Measurements from ENCODE around the gene TFCP2. TPM values are rescaled to one million over a fixed set of nuclear protein-coding genes. Genes with fewer than 3 reads are reported as not detected.

Gene TFCP2
- total RNA-seq, 4 donors from 2014 or later: 15.0 to 24.2 (median 18.8) TPM

DNA sequence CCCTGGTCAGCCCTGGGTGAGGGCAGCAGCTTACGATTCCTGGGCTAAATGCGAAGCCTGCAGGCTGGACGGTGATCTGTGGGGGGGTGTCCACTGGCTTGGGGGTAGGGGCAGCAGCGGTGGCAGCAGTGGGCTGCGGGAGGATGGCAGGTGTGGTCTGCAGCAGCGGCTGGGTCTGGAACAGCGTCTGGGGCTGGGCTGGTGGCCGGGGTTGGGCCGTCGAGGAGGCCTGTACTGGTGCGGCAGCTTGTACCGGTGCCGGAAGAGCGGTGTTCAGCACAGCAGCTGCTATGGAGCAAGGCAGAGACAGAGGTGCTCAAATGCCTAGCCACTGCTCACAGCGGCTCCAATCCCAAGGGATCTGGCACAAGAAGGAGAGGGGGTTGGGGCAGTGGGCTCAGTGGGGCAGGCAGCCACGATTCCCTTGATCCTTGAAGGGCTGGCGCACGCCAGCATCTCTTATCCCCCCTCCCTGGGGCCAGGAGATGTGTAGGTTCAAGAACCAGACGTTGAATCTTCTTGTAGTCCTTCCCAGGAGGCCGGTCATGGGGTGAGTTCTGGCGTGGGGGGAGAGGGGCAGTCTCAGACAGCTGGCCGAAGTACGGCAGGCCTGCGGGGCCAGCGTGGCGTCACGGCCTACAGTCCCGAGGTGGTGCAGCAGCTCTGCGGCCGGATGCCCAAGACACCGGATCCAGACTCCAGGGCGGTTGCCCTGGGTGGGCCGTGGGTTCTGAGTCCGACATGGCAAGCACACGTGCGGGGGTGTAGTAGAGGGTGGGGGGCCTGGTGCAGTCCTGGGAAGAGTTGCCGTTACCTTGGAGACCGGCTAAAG lies 25.0 kb upstream of the TFCP2 start:
- H3K27me3 ChIP-seq: no peaks in the 10 kb centered on the region
- H3K4me1 ChIP-seq: no peaks in the 10 kb centered on the region
- DNase-seq (ENCODE audit: low spot score in 2 of 2): no peak
- no peaks in the 10 kb centered on the region for H3K9me3 ChIP-seq
- WGBS: 96% methylated on average over 23 of the region's 38 CpGs
- H3K4me3 ChIP-seq: no peak overlapping the region
- no peak overlapping the region for H3K27ac ChIP-seq
- peaks cover 29% of the 10 kb centered on the region for H3K36me3 ChIP-seq
- no peak for TF ChIP-seq EP300 (IDR thresholded peaks at IDR 0.05)
- TF ChIP-seq CTCF (IDR thresholded peaks at IDR 0.05): no peak
- no peak for TF ChIP-seq POLR2A (IDR thresholded peaks at IDR 0.05)

DNA sequence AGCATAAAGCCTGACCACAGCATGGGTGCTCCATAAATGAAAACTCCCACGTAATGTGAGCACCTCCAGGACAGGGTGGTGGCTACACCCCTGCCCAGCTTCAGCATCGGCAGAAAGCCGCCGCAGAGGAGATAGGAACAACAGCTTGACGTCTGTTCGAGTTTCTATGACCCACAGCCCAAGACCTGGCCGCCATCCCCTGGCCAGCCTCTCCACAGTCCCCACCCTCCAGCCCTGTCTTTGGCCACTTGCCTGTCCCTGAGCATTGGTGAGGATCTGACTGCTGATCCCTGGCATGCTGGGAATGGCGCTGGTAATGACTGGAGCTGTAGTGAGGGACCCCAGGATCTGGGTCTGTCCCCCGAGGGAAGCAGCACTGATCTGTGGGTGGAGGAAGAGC lies 23.6 kb upstream of the TFCP2 start:
- no peaks in the 10 kb centered on the region for H3K27me3 ChIP-seq
- TF ChIP-seq POLR2A (IDR thresholded peaks at IDR 0.05) (no peak), EP300 (IDR thresholded peaks at IDR 0.05) (no peak), POLR2AphosphoS5 (IDR thresholded peaks at IDR 0.05) (no peak), CTCF (IDR thresholded peaks at IDR 0.05) (no peak)
- H3K27ac ChIP-seq: no peak overlapping the region
- H3K36me3 ChIP-seq: peaks cover 33% of the 10 kb centered on the region
- no peaks in the 10 kb centered on the region for H3K9me3 ChIP-seq
- DNase-seq (ENCODE audit: low spot score in 2 of 2): no peak
- WGBS: 87% methylated on average over 9 of the region's 9 CpGs
- no peak overlapping the region for H3K4me3 ChIP-seq
- no peaks in the 10 kb centered on the region for H3K4me1 ChIP-seq

GRCh38 chr12:51195841-51196240 lies 22.9 kb upstream of the TFCP2 start:
- Histone ChIP-seq H3K36me3 (peaks cover 40% of the 10 kb centered on the region), H3K9me3 (no peaks in the 10 kb centered on the region), H3K4me3 (no peak overlapping the region), H3K27me3 (no peaks in the 10 kb centered on the region), H3K27ac (no peak overlapping the region), H3K4me1 (no peaks in the 10 kb centered on the region)
- DNase-seq (ENCODE audit: low spot score in 2 of 2): no peak
- TF ChIP-seq POLR2A (IDR thresholded peaks at IDR 0.05): no peak
- no peak for TF ChIP-seq CTCF (IDR thresholded peaks at IDR 0.05)
- TF ChIP-seq POLR2AphosphoS5 (IDR thresholded peaks at IDR 0.05): no peak
- TF ChIP-seq EP300 (IDR thresholded peaks at IDR 0.05): no peak
- 94% methylated on average over 2 of the region's 7 CpGs for WGBS

DNA sequence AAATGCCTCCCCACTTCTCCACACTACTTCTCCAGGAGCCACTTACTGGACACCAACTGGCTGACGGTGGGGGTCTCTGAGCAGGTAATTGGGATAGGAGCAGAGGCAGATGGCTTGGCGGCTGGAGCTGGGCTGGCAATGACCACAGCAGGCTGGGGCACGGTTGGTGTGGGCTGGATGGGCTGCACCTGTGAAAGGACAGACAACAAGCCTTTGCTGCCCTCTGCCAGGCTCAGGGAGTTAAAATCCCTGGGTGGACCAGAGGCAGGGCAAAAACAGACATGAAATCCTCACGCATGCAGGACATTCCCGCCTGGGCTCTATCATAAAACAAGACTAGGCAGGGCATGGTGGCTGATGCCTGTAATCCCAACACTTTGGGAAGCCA lies 19.3 kb upstream of the TFCP2 start:
- H3K36me3 ChIP-seq: peaks cover 34% of the 10 kb centered on the region
- no peak overlapping the region for H3K27ac ChIP-seq
- H3K9me3 ChIP-seq: no peaks in the 10 kb centered on the region
- H3K4me3 ChIP-seq: no peak overlapping the region
- WGBS: 96% methylated on average over 5 of the region's 5 CpGs
- TF ChIP-seq POLR2AphosphoS5 (IDR thresholded peaks at IDR 0.05) (no peak), POLR2A (IDR thresholded peaks at IDR 0.05) (no peak), CTCF (IDR thresholded peaks at IDR 0.05) (no peak), EP300 (IDR thresholded peaks at IDR 0.05) (no peak)
- no peaks in the 10 kb centered on the region for H3K4me1 ChIP-seq
- no peaks in the 10 kb centered on the region for H3K27me3 ChIP-seq
- no peak for DNase-seq (ENCODE audit: low spot score in 2 of 2)

DNA sequence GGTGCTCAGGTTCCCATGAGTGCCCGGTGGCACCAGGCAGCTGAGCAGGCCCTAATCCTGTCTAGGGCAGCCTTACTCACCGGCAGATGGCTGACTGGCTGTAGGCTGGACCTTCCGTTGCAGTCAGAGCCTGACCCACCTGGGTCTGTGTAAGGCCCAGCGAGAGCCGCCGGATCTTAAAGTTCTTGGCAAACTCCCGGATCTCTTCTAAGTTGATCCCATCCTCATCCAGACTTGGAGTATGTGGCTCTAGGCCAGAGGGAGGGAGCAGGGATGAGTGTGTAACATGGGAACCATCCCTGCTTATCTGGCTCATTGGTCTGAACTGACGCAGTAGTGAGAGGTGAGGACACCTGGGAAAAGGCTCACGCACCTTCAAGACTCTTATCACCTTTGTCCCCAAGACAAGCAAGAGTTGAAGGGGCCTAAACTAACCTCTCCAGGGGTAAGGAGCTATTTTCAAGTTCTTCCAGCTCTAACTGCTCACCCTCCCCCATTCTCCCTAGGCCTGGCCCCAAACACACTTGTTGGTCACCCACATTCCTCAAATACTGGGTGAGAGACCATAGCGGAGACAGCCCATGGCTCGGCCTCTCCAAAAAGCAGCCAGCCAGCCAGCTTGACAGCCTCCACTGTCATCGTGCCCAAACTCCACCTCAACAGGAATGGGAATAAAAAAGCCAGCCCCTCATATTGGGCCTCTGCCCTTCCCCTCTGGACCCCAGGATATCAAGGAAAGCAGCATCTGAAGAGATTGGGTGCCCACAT lies 18.8 kb upstream of the TFCP2 start:
- H3K36me3 ChIP-seq: peaks cover 33% of the 10 kb centered on the region
- no peak overlapping the region for H3K4me3 ChIP-seq
- DNase-seq (ENCODE audit: low spot score in 2 of 2): no peak
- H3K27ac ChIP-seq: no peak overlapping the region
- no peaks in the 10 kb centered on the region for H3K4me1 ChIP-seq
- 90% methylated on average over 8 of the region's 12 CpGs for WGBS
- no peaks in the 10 kb centered on the region for H3K9me3 ChIP-seq
- no peaks in the 10 kb centered on the region for H3K27me3 ChIP-seq
- TF ChIP-seq EP300 (IDR thresholded peaks at IDR 0.05) (no peak), POLR2A (IDR thresholded peaks at IDR 0.05) (no peak), CTCF (IDR thresholded peaks at IDR 0.05) (no peak), POLR2AphosphoS5 (IDR thresholded peaks at IDR 0.05) (no peak)

Measured in suprapubic skin (tissue), 4 donors.